GM12891 (cell line): ENCODE measurements around the gene ACTR3C.

ENCODE experiments used
- POLR2A ChIP-seq: IDR thresholded peaks from 2 replicates; pipeline ENCODE4 v1.6.1; 2011; ENCODE audit warnings: low read depth, low read length, control low read depth
- POLR2AphosphoS5 ChIP-seq: IDR thresholded peaks from 2 replicates; pipeline ENCODE4 v1.6.1; 2011; ENCODE audit warnings: low read depth, low read length, control low read depth
- POU2F2 ChIP-seq: IDR thresholded peaks from 2 replicates; pipeline ENCODE4 v1.6.1; 2011; ENCODE audit warnings: low read depth, mild to moderate bottlenecking, control low read depth, low read length, moderate library complexity
- TAF1 ChIP-seq: IDR thresholded peaks from 2 replicates; pipeline ENCODE4 v1.6.1; 2011; ENCODE audit warnings: low read depth, low read length, control low read depth

DNA sequence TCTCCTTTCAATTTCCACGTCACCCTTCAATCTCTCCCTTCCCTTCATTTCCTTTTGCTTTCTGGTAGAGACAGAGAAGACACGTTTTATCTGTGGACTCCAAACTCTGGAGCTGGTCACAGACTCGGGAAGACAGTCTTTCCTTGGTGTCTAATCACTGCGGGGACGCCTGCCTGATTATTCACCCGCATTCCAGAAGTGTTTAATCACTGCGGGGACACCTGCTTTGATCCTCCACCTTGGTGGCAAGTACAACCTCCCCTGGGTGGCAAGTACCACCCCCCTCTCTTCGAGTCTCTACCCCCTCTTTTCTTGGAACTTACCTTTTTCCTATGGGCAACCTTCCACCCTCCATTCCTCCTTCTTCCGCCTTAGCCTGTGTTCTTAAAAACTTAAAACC is 15.4 kb downstream of the ACTR3C start:
- TF ChIP-seq POLR2AphosphoS5, result no peak
- TF ChIP-seq POLR2A, result no peak
- no peak for TF ChIP-seq TAF1
- TF ChIP-seq POU2F2, result no peak
